GM23338 (cell line): Measurements from ENCODE around the gene C1QTNF4. TPM values are rescaled to one million over a fixed set of nuclear protein-coding genes. Genes with fewer than 3 reads are reported as not detected.

Experiments used
- ATAC-seq: fragments of 200-7000 bp; cut with Tn5 transposase; 3 replicates; pipeline ENCODE4 v1.9.1; 2020
- DNase-seq: peaks from one replicate; pipeline ENCODE4 v3.0.0-alpha.2; 2015; ENCODE audit warnings: low spot score
- H2AFZ ChIP-seq: fragments of 200-600 bp; sonication (generic); 2 replicates; pipeline ENCODE4 v1.8.0; 2016; ENCODE audit warnings: antibody characterized with exemption, mild to moderate bottlenecking, moderate library complexity
- H3F3A ChIP-seq: fragments of 200-600 bp; sonication (generic); replicated peaks from 2 replicates; pipeline ENCODE4 v1.8.0; 2017; ENCODE audit warnings: antibody characterized with exemption, mixed run types, low read depth
- H3K27ac ChIP-seq: fragments of 200-600 bp; sonication (generic); 2 replicates; pipeline ENCODE4 v1.6.1; 2016; ENCODE audit warnings: low read depth
- H3K27me3 ChIP-seq: fragments of 200-600 bp; sonication (generic); 2 replicates; pipeline ENCODE4 v1.8.0; 2016; ENCODE audit warnings: mild to moderate bottlenecking, mixed run types, moderate library complexity; ENCODE audit not compliant: insufficient read depth
- H3K36me3 ChIP-seq: fragments of 200-600 bp; sonication (generic); 2 replicates; pipeline ENCODE4 v1.8.0; 2016; ENCODE audit warnings: mild to moderate bottlenecking; ENCODE audit not compliant: insufficient read depth
- H3K4me1 ChIP-seq: fragments of 200-600 bp; sonication (generic); 2 replicates; pipeline ENCODE4 v1.8.0; 2016; ENCODE audit warnings: mild to moderate bottlenecking, moderate library complexity; ENCODE audit not compliant: insufficient read depth
- H3K4me2 ChIP-seq: fragments of 200-600 bp; sonication (generic); 2 replicates; pipeline ENCODE4 v1.7.1; 2017; ENCODE audit warnings: mixed run types
- H3K4me3 ChIP-seq: fragments of 200-600 bp; sonication (generic); 2 replicates; pipeline ENCODE4 v1.6.1; 2016; ENCODE audit warnings: mixed run types
- H3K79me2 ChIP-seq: fragments of 200-600 bp; sonication (generic); replicated peaks from 2 replicates; pipeline ENCODE4 v1.8.0; 2017; ENCODE audit warnings: mild to moderate bottlenecking; ENCODE audit not compliant: insufficient read depth
- H3K9me2 ChIP-seq: fragments of 200-600 bp; sonication (generic); 2 replicates; pipeline ENCODE4 v1.8.0; 2017; ENCODE audit not compliant: insufficient read depth
- H4K20me1 ChIP-seq: fragments of 200-600 bp; sonication (generic); replicated peaks from 2 replicates; pipeline ENCODE4 v1.8.0; 2017; ENCODE audit warnings: mild to moderate bottlenecking; ENCODE audit not compliant: insufficient read depth
- H3K27ac Mint-ChIP-seq: 2 replicates; pipeline ENCODE4 v1.8.0; 2020; ENCODE audit warnings: inconsistent platforms, mild to moderate bottlenecking, moderate library complexity, mixed read lengths
- H3K27me3 Mint-ChIP-seq: 3 replicates; pipeline ENCODE4 v1.8.0; 2022; ENCODE audit warnings: low read depth, mild to moderate bottlenecking, moderate library complexity, mixed read lengths, inconsistent platforms; ENCODE audit not compliant: insufficient read depth, poor library complexity
- H3K36me3 Mint-ChIP-seq: 3 replicates; pipeline ENCODE4 v1.8.0; 2021; ENCODE audit warnings: low read depth, mild to moderate bottlenecking, inconsistent platforms, moderate library complexity, mixed read lengths
- H3K4me1 Mint-ChIP-seq: 3 replicates; pipeline ENCODE4 v1.8.0; 2020; ENCODE audit warnings: mild to moderate bottlenecking, inconsistent platforms, mixed read lengths
- H3K4me3 Mint-ChIP-seq: 3 replicates; pipeline ENCODE4 v1.8.0; 2021; ENCODE audit warnings: moderate library complexity, mild to moderate bottlenecking, inconsistent platforms, mixed read lengths
- H3K9me3 Mint-ChIP-seq: 3 replicates; pipeline ENCODE4 v1.8.0; 2020; ENCODE audit warnings: moderate library complexity, mild to moderate bottlenecking, inconsistent platforms, mixed read lengths
- EZH2 ChIP-seq: fragments of 200-600 bp; sonication (generic); IDR thresholded peaks from one replicate; pipeline ENCODE4 v1.8.0; 2017; ENCODE audit warnings: antibody characterized with exemption, mild to moderate bottlenecking, low read depth; ENCODE audit not compliant: unreplicated experiment
- EZH2phosphoT487 ChIP-seq: fragments of 200-600 bp; sonication (generic); IDR thresholded peaks from one replicate; pipeline ENCODE4 v1.8.1; 2018; ENCODE audit warnings: antibody characterized with exemption; ENCODE audit not compliant: unreplicated experiment
- JUNB ChIP-seq: IDR thresholded peaks from one replicate; pipeline ENCODE4 v1.6.1; 2016; ENCODE audit warnings: antibody characterized with exemption; ENCODE audit not compliant: unreplicated experiment
- NANOG ChIP-seq: IDR thresholded peaks from 2 replicates; pipeline ENCODE4 v1.6.1; 2016; ENCODE audit warnings: antibody characterized with exemption, borderline replicate concordance
- ZNF114 ChIP-seq: fragments of 250-450 bp; sonication (Bioruptor Pico); IDR thresholded peaks from 2 replicates; pipeline ENCODE4 v1.5.0; 2020; ENCODE audit warnings: mild to moderate bottlenecking, moderate library complexity
- polyA plus RNA-seq: library from polyadenylated mRNA; unstranded; fragments of >200 nt; fragmentation: Nextera tagmentation; extraction: Ambion mirVana; gene quantifications from 2 replicates; pipeline ENCODE4 v1.2.1, GENCODE V29; 2016
- total RNA-seq: library from RNA; depleted of rRNA; stranded (reverse); fragments of >200 nt; shearing (Covaris generic); gene quantifications from 2 replicates; pipeline ENCODE4 v1.2.3, GENCODE V29; 2014
- TF ChIP-seq, protein P1 (sequence below): IDR thresholded peaks from one replicate; pipeline ENCODE4 v1.6.1; 2018; ENCODE audit warnings: antibody characterized with exemption; ENCODE audit not compliant: unreplicated experiment
- TF ChIP-seq, protein P2 (sequence below), 2 experiments: fragments of 200-600 bp in 1 of 2; sonication (generic) in 1 of 2; conservative IDR thresholded peaks; 2 replicates each; pipeline versions ENCODE4 v1.5.1 to v1.6.1; 2016 to 2017; ENCODE audit warnings: antibody characterized with exemption in 2 of 2, low read depth in 2 of 2, mild to moderate bottlenecking in 2 of 2, moderate library complexity in 1 of 2
- TF ChIP-seq, protein P3 (sequence below): IDR thresholded peaks from 2 replicates; pipeline ENCODE4 v1.6.1; 2016; ENCODE audit warnings: antibody characterized with exemption
- TF ChIP-seq, protein P4 (sequence below): fragments of 250-450 bp; sonication (Bioruptor Pico); IDR thresholded peaks from 2 replicates; pipeline ENCODE4 v1.5.0; 2020; ENCODE audit warnings: mild to moderate bottlenecking, moderate library complexity

Gene C1QTNF4
- total and polyA plus RNA-seq, 2 experiments from 2014 or later, result 5.2 to 6.6 TPM

DNA sequence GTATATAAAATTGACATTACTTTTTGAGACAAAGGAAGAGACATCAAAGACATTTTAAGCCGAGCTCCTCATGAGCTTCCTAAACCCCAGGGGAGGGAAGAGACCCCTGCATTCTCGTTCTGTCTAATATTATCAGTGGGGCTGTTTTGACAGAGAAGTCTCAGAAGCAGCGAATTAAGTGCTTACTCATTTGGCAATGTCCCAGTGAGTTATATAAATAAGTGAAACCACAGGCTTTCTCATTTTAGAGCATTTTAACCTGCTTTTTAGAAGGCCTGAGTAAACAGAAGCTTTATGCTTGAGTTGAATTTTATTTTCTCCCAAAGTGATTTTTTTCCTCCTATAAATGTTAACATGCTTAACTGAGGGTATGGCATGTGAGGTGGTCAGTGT, 23.2 kb upstream of the C1QTNF4 start (continued):
- TF ChIP-seq NANOG, result no peak
- TF ChIP-seq, protein P1, sequence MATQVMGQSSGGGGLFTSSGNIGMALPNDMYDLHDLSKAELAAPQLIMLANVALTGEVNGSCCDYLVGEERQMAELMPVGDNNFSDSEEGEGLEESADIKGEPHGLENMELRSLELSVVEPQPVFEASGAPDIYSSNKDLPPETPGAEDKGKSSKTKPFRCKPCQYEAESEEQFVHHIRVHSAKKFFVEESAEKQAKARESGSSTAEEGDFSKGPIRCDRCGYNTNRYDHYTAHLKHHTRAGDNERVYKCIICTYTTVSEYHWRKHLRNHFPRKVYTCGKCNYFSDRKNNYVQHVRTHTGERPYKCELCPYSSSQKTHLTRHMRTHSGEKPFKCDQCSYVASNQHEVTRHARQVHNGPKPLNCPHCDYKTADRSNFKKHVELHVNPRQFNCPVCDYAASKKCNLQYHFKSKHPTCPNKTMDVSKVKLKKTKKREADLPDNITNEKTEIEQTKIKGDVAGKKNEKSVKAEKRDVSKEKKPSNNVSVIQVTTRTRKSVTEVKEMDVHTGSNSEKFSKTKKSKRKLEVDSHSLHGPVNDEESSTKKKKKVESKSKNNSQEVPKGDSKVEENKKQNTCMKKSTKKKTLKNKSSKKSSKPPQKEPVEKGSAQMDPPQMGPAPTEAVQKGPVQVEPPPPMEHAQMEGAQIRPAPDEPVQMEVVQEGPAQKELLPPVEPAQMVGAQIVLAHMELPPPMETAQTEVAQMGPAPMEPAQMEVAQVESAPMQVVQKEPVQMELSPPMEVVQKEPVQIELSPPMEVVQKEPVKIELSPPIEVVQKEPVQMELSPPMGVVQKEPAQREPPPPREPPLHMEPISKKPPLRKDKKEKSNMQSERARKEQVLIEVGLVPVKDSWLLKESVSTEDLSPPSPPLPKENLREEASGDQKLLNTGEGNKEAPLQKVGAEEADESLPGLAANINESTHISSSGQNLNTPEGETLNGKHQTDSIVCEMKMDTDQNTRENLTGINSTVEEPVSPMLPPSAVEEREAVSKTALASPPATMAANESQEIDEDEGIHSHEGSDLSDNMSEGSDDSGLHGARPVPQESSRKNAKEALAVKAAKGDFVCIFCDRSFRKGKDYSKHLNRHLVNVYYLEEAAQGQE, result no peak
- no peak for TF ChIP-seq EZH2phosphoT487
- TF ChIP-seq EZH2, result no peak
- TF ChIP-seq, protein P2, sequence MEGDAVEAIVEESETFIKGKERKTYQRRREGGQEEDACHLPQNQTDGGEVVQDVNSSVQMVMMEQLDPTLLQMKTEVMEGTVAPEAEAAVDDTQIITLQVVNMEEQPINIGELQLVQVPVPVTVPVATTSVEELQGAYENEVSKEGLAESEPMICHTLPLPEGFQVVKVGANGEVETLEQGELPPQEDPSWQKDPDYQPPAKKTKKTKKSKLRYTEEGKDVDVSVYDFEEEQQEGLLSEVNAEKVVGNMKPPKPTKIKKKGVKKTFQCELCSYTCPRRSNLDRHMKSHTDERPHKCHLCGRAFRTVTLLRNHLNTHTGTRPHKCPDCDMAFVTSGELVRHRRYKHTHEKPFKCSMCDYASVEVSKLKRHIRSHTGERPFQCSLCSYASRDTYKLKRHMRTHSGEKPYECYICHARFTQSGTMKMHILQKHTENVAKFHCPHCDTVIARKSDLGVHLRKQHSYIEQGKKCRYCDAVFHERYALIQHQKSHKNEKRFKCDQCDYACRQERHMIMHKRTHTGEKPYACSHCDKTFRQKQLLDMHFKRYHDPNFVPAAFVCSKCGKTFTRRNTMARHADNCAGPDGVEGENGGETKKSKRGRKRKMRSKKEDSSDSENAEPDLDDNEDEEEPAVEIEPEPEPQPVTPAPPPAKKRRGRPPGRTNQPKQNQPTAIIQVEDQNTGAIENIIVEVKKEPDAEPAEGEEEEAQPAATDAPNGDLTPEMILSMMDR (conservative IDR thresholded peaks at IDR 0.05; ENCODE audit: low read depth in 2 of 2), result no peak
- TF ChIP-seq, protein P3, sequence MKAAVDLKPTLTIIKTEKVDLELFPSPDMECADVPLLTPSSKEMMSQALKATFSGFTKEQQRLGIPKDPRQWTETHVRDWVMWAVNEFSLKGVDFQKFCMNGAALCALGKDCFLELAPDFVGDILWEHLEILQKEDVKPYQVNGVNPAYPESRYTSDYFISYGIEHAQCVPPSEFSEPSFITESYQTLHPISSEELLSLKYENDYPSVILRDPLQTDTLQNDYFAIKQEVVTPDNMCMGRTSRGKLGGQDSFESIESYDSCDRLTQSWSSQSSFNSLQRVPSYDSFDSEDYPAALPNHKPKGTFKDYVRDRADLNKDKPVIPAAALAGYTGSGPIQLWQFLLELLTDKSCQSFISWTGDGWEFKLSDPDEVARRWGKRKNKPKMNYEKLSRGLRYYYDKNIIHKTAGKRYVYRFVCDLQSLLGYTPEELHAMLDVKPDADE, result no peak

DNA sequence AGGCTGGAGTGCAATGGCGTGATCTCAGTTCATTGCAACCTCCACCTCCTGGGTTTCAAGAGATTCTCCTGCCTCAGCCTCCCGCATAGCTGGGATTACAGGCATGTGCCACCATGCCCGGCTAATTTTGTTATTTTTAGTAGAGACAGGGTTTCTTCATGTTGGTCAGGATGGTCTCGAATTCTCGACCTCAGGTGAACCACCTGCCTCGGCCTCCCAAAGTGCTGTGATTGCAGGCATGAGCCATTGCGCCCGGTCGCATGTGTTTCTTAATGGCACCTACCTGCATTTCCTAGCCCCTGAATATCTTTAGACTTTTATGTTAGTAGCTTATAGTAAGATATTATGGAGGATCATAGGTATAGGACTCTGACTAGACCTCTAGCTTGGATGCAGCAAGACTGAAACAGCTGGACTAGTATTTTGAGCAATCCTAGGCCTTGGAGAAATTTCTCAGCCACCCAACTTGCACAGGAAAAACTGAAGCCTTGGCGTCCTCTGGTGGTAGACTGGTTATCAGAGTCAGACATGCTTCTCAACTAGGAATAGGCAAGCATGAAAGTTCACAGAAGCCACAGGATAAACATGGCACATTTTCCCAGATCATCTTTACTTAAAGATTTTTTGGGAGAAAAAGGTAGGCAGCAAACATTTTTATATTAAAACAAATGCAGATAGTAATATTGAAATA, 22.7 kb upstream of the C1QTNF4 start:
- Histone ChIP-seq H3K9me2 (no peaks in the 10 kb centered on the region), H3K4me3 (no peak overlapping the region), H3K79me2 (no peaks in the 10 kb centered on the region), H4K20me1 (peaks cover 8% of the 10 kb centered on the region), H3K36me3 (peaks cover 14% of the 10 kb centered on the region), H3K4me2 (no peak overlapping the region), H3K27me3 (no peaks in the 10 kb centered on the region), H3K27ac (no peak overlapping the region), H3K4me1 (no peaks in the 10 kb centered on the region), H2AFZ (no peak overlapping the region), H3F3A (peaks cover 7% of the 10 kb centered on the region; the same call in 1 of the 2 replicates)
- peak; percentile 84 for ATAC-seq
- peaks cover 25% of the 10 kb centered on the region; the same call in 2 of the 3 replicates for H3K36me3 Mint-ChIP-seq
- H3K27ac Mint-ChIP-seq, result no peak overlapping the region
- no peaks in the 10 kb centered on the region for H3K9me3 Mint-ChIP-seq
- H3K27me3 Mint-ChIP-seq, result no peaks in the 10 kb centered on the region
- DNase-seq, result peak; percentile 77
- no peak overlapping the region for H3K4me3 Mint-ChIP-seq
- H3K4me1 Mint-ChIP-seq, result no peaks in the 10 kb centered on the region
- TF ChIP-seq ZNF114 (CRISPR knock-in tag) (no peak), JUNB (no peak), EZH2 (no peak)
- TF ChIP-seq, protein P4, sequence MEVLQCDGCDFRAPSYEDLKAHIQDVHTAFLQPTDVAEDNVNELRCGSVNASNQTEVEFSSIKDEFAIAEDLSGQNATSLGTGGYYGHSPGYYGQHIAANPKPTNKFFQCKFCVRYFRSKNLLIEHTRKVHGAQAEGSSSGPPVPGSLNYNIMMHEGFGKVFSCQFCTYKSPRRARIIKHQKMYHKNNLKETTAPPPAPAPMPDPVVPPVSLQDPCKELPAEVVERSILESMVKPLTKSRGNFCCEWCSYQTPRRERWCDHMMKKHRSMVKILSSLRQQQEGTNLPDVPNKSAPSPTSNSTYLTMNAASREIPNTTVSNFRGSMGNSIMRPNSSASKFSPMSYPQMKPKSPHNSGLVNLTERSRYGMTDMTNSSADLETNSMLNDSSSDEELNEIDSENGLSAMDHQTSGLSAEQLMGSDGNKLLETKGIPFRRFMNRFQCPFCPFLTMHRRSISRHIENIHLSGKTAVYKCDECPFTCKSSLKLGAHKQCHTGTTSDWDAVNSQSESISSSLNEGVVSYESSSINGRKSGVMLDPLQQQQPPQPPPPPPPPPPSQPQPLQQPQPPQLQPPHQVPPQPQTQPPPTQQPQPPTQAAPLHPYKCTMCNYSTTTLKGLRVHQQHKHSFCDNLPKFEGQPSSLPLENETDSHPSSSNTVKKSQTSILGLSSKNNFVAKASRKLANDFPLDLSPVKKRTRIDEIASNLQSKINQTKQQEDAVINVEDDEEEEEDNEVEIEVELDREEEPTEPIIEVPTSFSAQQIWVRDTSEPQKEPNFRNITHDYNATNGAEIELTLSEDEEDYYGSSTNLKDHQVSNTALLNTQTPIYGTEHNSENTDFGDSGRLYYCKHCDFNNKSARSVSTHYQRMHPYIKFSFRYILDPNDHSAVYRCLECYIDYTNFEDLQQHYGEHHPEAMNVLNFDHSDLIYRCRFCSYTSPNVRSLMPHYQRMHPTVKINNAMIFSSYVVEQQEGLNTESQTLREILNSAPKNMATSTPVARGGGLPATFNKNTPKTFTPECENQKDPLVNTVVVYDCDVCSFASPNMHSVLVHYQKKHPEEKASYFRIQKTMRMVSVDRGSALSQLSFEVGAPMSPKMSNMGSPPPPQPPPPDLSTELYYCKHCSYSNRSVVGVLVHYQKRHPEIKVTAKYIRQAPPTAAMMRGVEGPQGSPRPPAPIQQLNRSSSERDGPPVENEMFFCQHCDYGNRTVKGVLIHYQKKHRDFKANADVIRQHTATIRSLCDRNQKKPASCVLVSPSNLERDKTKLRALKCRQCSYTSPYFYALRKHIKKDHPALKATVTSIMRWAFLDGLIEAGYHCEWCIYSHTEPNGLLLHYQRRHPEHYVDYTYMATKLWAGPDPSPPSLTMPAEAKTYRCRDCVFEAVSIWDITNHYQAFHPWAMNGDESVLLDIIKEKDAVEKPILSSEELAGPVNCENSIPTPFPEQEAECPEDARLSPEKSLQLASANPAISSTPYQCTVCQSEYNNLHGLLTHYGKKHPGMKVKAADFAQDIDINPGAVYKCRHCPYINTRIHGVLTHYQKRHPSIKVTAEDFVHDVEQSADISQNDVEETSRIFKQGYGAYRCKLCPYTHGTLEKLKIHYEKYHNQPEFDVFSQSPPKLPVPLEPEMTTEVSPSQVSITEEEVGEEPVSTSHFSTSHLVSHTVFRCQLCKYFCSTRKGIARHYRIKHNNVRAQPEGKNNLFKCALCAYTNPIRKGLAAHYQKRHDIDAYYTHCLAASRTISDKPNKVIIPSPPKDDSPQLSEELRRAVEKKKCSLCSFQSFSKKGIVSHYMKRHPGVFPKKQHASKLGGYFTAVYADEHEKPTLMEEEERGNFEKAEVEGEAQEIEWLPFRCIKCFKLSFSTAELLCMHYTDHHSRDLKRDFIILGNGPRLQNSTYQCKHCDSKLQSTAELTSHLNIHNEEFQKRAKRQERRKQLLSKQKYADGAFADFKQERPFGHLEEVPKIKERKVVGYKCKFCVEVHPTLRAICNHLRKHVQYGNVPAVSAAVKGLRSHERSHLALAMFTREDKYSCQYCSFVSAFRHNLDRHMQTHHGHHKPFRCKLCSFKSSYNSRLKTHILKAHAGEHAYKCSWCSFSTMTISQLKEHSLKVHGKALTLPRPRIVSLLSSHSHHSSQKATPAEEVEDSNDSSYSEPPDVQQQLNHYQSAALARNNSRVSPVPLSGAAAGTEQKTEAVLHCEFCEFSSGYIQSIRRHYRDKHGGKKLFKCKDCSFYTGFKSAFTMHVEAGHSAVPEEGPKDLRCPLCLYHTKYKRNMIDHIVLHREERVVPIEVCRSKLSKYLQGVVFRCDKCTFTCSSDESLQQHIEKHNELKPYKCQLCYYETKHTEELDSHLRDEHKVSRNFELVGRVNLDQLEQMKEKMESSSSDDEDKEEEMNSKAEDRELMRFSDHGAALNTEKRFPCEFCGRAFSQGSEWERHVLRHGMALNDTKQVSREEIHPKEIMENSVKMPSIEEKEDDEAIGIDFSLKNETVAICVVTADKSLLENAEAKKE (CRISPR knock-in tag), result no peak
